HG02870 (cell line): ENCODE measurements around the gene TMEM126B.
"Not testable (repeated sequence)": the region's sequence is repeated elsewhere in the genome, so short reads cannot be mapped to it uniquely, and the experiment has no call there.

Experiments used
- ATAC-seq: cut with Tn5 transposase; IDR thresholded peaks from one replicate; pipeline ENCODE4 v1.9.1; 2021; ENCODE audit warnings: mild to moderate bottlenecking, moderate library complexity; ENCODE audit not compliant: unreplicated experiment

Gene TMEM126B

GRCh38 chr11:85627998-85628770, at the start of gene TMEM126B:
TMEM126B (plus strand) TSS chr11:85628593; CDS start chr11:85628608, 15 bp downstream.
- peak; percentile 99 for ATAC-seq

- ATAC-seq: peak; percentile 55
Observed at GRCh38 chr11:85582111-85582510, 46.3 kb upstream of the TMEM126B start.

- no peak for ATAC-seq
Observed at GRCh38 chr11:85589373-85589772, 39.0 kb upstream of the TMEM126B start.

GRCh38 chr11:85590848-85591483, 37.4 kb upstream of the TMEM126B start:
- ATAC-seq: no peak

GRCh38 chr11:85595285-85595884, 33.0 kb upstream of the TMEM126B start:
- ATAC-seq: peak; percentile 61

- ATAC-seq: no peak
Observed at GRCh38 chr11:85596886-85597285, 31.5 kb upstream of the TMEM126B start.

GRCh38 chr11:85599083-85599482, 29.3 kb upstream of the TMEM126B start:
- ATAC-seq: no peak

- no peak for ATAC-seq
Observed at GRCh38 chr11:85602526-85603213, 25.7 kb upstream of the TMEM126B start.

- no peak for ATAC-seq
Observed at GRCh38 chr11:85603220-85603619, 25.2 kb upstream of the TMEM126B start.

GRCh38 chr11:85606237-85606636, 22.2 kb upstream of the TMEM126B start:
- not testable (repeated sequence) for ATAC-seq

GRCh38 chr11:85608621-85609020, 19.8 kb upstream of the TMEM126B start:
- ATAC-seq: not testable (repeated sequence)

GRCh38 chr11:85609286-85609685, 19.1 kb upstream of the TMEM126B start:
- ATAC-seq: not testable (repeated sequence)

- ATAC-seq: not testable (repeated sequence)
Observed at GRCh38 chr11:85611643-85612042, 16.8 kb upstream of the TMEM126B start.

- ATAC-seq: no peak
Observed at GRCh38 chr11:85619499-85619898, 8.9 kb upstream of the TMEM126B start.

- ATAC-seq: no peak
Observed at GRCh38 chr11:85620256-85620655, 8.1 kb upstream of the TMEM126B start.

- no peak for ATAC-seq
Observed at GRCh38 chr11:85626496-85626895, 1.9 kb upstream of the TMEM126B start.

- ATAC-seq: no peak
Observed at GRCh38 chr11:85627332-85627997, 928 bp upstream of the TMEM126B start, which contains the start of gene DLG2. DLG2 (minus strand) TSS chr11:85627344.

- ATAC-seq: peak; percentile 2
Observed at GRCh38 chr11:85628771-85629341, 463 bp downstream of the TMEM126B start.

- no peak for ATAC-seq
Observed at GRCh38 chr11:85634747-85635146, 6.4 kb downstream of the TMEM126B start.

- no peak for ATAC-seq
Observed at GRCh38 chr11:85643191-85643614, 14.8 kb downstream of the TMEM126B start.
